Karpas-422 (cell line): ENCODE results near the gene DPP10. TPM values are rescaled to one million over a fixed set of nuclear protein-coding genes. Genes with fewer than 3 reads are reported as not detected.

ENCODE experiments used
- DNase-seq: peaks from one replicate; pipeline ENCODE4 v3.0.0-alpha.2; 2015
- H2AFZ ChIP-seq: fragments of 200-600 bp; sonication (generic); 2 replicates; pipeline ENCODE4 v1.6.1; 2014; ENCODE audit warnings: antibody characterized with exemption, low read length, mixed read lengths
- H3K27ac ChIP-seq: fragments of 200-600 bp; sonication (generic); 2 replicates; pipeline ENCODE4 v1.5.1; 2014; ENCODE audit warnings: mild to moderate bottlenecking, low read length, moderate library complexity
- H3K27me3 ChIP-seq: fragments of 200-600 bp; sonication (generic); 2 replicates; pipeline ENCODE4 v1.6.1; 2014; ENCODE audit warnings: low read length, mixed read lengths
- H3K36me3 ChIP-seq: fragments of 200-600 bp; sonication (generic); 2 replicates; pipeline ENCODE4 v1.6.1; 2014; ENCODE audit warnings: low read length, mixed read lengths; ENCODE audit not compliant: insufficient read depth
- H3K4me1 ChIP-seq: fragments of 200-600 bp; sonication (generic); 2 replicates; pipeline ENCODE4 v1.6.1; 2014; ENCODE audit warnings: mild to moderate bottlenecking, low read length, mixed read lengths
- H3K4me2 ChIP-seq: fragments of 200-600 bp; sonication (generic); 2 replicates; pipeline ENCODE4 v1.6.1; 2014; ENCODE audit warnings: low read length, low read depth, mild to moderate bottlenecking; ENCODE audit not compliant: poor library complexity, severe bottlenecking
- H3K4me3 ChIP-seq: fragments of 200-600 bp; sonication (generic); 2 replicates; pipeline ENCODE4 v1.5.1; 2014; ENCODE audit warnings: mild to moderate bottlenecking, antibody characterized with exemption, low read length, mixed read lengths
- H3K79me2 ChIP-seq: fragments of 200-600 bp; sonication (generic); 2 replicates; pipeline ENCODE4 v1.6.1; 2014; ENCODE audit warnings: mild to moderate bottlenecking, low read length, mixed read lengths
- H3K9ac ChIP-seq: fragments of 200-600 bp; sonication (generic); 2 replicates; pipeline ENCODE4 v1.6.0; 2014; ENCODE audit warnings: low read length
- H3K9me2 ChIP-seq: fragments of 200-600 bp; sonication (generic), shearing (Covaris generic); replicated peaks from 2 replicates; pipeline ENCODE4 v1.6.0; 2014; ENCODE audit warnings: mild to moderate bottlenecking, low read length, moderate library complexity; ENCODE audit not compliant: insufficient read depth
- H3K9me3 ChIP-seq: fragments of 300-700, 200-600 bp; sonication (generic); 2 replicates; pipeline ENCODE4 v1.6.1; 2014; ENCODE audit warnings: low read length, mixed read lengths
- H4K20me1 ChIP-seq: fragments of 200-600 bp; sonication (generic); 2 replicates; pipeline ENCODE4 v1.6.1; 2014; ENCODE audit warnings: mild to moderate bottlenecking, antibody characterized with exemption, low read length, low read depth; ENCODE audit not compliant: insufficient read depth
- total RNA-seq: library from RNA; depleted of rRNA; stranded (reverse); fragments of >200 nt; shearing (Covaris generic); gene quantifications from 2 replicates; pipeline ENCODE4 v1.2.3, GENCODE V29; 2014; ENCODE audit warnings: low replicate concordance

The DPP10 gene
- total RNA-seq, 1 experiment from 2014 or later: not detected

- peaks cover 16% of the 10 kb centered on the region for H3K9me3 ChIP-seq
- no peaks in the 10 kb centered on the region for H3K27me3 ChIP-seq
- H3K9me2 ChIP-seq: no peaks in the 10 kb centered on the region; the same call in 1 of the 2 replicates
- no peaks in the 10 kb centered on the region for H3K36me3 ChIP-seq
- H3K4me3 ChIP-seq: no peak overlapping the region
- DNase-seq: no peak
- no peaks in the 10 kb centered on the region for H3K79me2 ChIP-seq
- H3K4me2 ChIP-seq: no peak overlapping the region
- H3K9ac ChIP-seq: no peak overlapping the region
- H3K27ac ChIP-seq: no peak overlapping the region
- H4K20me1 ChIP-seq: no peaks in the 10 kb centered on the region
- no peak overlapping the region for H2AFZ ChIP-seq
- no peaks in the 10 kb centered on the region for H3K4me1 ChIP-seq
Measured at GRCh38 chr2:115684345-115684744, 1241.9 kb downstream of the DPP10 start.

- no peak overlapping the region for H3K9ac ChIP-seq
- H3K79me2 ChIP-seq: no peaks in the 10 kb centered on the region
- H3K27ac ChIP-seq: no peak overlapping the region
- no peak overlapping the region for H2AFZ ChIP-seq
- H3K4me3 ChIP-seq: no peak overlapping the region
- H3K36me3 ChIP-seq: no peaks in the 10 kb centered on the region
- no peak for DNase-seq
- no peaks in the 10 kb centered on the region for H3K27me3 ChIP-seq
- H3K4me1 ChIP-seq: no peaks in the 10 kb centered on the region
- H3K4me2 ChIP-seq: no peak overlapping the region
- H4K20me1 ChIP-seq: no peaks in the 10 kb centered on the region
- H3K9me2 ChIP-seq: no peaks in the 10 kb centered on the region
- peaks cover 24% of the 10 kb centered on the region for H3K9me3 ChIP-seq
Measured at GRCh38 chr2:115691409-115691808, 1249.0 kb downstream of the DPP10 start.

GRCh38 chr2:115694651-115695050 is 1252.2 kb downstream of the DPP10 start:
- Histone ChIP-seq H3K9me3 (peaks cover 23% of the 10 kb centered on the region), H2AFZ (no peak overlapping the region), H3K4me1 (no peaks in the 10 kb centered on the region), H3K4me3 (no peak overlapping the region), H3K79me2 (no peaks in the 10 kb centered on the region), H4K20me1 (no peaks in the 10 kb centered on the region), H3K9ac (no peak overlapping the region), H3K36me3 (no peaks in the 10 kb centered on the region), H3K27ac (no peak overlapping the region), H3K27me3 (no peaks in the 10 kb centered on the region), H3K9me2 (no peaks in the 10 kb centered on the region), H3K4me2 (no peak overlapping the region)
- DNase-seq: no peak

GRCh38 chr2:115733190-115733775 is 1290.8 kb downstream of the DPP10 start:
- Histone ChIP-seq H3K4me1 (no peaks in the 10 kb centered on the region), H3K9ac (no peak overlapping the region), H4K20me1 (no peaks in the 10 kb centered on the region), H3K79me2 (no peaks in the 10 kb centered on the region), H3K9me2 (no peaks in the 10 kb centered on the region), H3K4me2 (no peak overlapping the region), H3K27ac (no peak overlapping the region), H3K36me3 (no peaks in the 10 kb centered on the region), H3K9me3 (peaks cover 5% of the 10 kb centered on the region; the same call in 1 of the 2 replicates), H2AFZ (no peak overlapping the region), H3K27me3 (no peaks in the 10 kb centered on the region), H3K4me3 (no peak overlapping the region)
- DNase-seq: no peak

GRCh38 chr2:115738111-115738510 is 1295.7 kb downstream of the DPP10 start:
- no peaks in the 10 kb centered on the region for H3K4me1 ChIP-seq
- no peak overlapping the region for H2AFZ ChIP-seq
- no peaks in the 10 kb centered on the region for H3K79me2 ChIP-seq
- no peak overlapping the region for H3K4me2 ChIP-seq
- no peak overlapping the region for H3K27ac ChIP-seq
- no peak overlapping the region for H3K9ac ChIP-seq
- H4K20me1 ChIP-seq: no peaks in the 10 kb centered on the region
- H3K36me3 ChIP-seq: no peaks in the 10 kb centered on the region
- no peak overlapping the region for H3K4me3 ChIP-seq
- H3K27me3 ChIP-seq: no peaks in the 10 kb centered on the region
- peaks cover 8% of the 10 kb centered on the region for H3K9me3 ChIP-seq
- H3K9me2 ChIP-seq: no peaks in the 10 kb centered on the region
- DNase-seq: no peak

GRCh38 chr2:115739574-115739973 is 1297.1 kb downstream of the DPP10 start:
- Histone ChIP-seq H3K9me2 (no peaks in the 10 kb centered on the region), H4K20me1 (no peaks in the 10 kb centered on the region), H3K4me3 (no peak overlapping the region), H3K79me2 (no peaks in the 10 kb centered on the region), H3K9ac (no peak overlapping the region), H3K4me2 (no peak overlapping the region), H3K27me3 (no peaks in the 10 kb centered on the region), H3K9me3 (peaks cover 8% of the 10 kb centered on the region), H3K4me1 (no peaks in the 10 kb centered on the region), H3K36me3 (no peaks in the 10 kb centered on the region), H3K27ac (no peak overlapping the region), H2AFZ (no peak overlapping the region)
- DNase-seq: no peak

- H3K9ac ChIP-seq: no peak overlapping the region
- no peaks in the 10 kb centered on the region for H3K79me2 ChIP-seq
- peaks cover 15% of the 10 kb centered on the region; the same call in 1 of the 2 replicates for H3K9me3 ChIP-seq
- DNase-seq: no peak
- no peak overlapping the region for H3K4me3 ChIP-seq
- no peaks in the 10 kb centered on the region for H3K36me3 ChIP-seq
- H3K4me1 ChIP-seq: no peaks in the 10 kb centered on the region
- no peak overlapping the region for H3K27ac ChIP-seq
- H4K20me1 ChIP-seq: no peaks in the 10 kb centered on the region
- no peaks in the 10 kb centered on the region for H3K9me2 ChIP-seq
- H3K4me2 ChIP-seq: no peak overlapping the region
- H3K27me3 ChIP-seq: no peaks in the 10 kb centered on the region
- H2AFZ ChIP-seq: no peak overlapping the region
Measured at GRCh38 chr2:115746151-115746550, 1303.7 kb downstream of the DPP10 start.

GRCh38 chr2:115757286-115757685 is 1314.8 kb downstream of the DPP10 start:
- Histone ChIP-seq H3K4me1 (no peaks in the 10 kb centered on the region), H3K9me3 (peaks cover 7% of the 10 kb centered on the region; the same call in 1 of the 2 replicates), H4K20me1 (no peaks in the 10 kb centered on the region), H3K9ac (no peak overlapping the region), H3K4me3 (no peak overlapping the region), H2AFZ (no peak overlapping the region), H3K79me2 (no peaks in the 10 kb centered on the region), H3K27ac (no peak overlapping the region), H3K36me3 (no peaks in the 10 kb centered on the region), H3K27me3 (no peaks in the 10 kb centered on the region), H3K9me2 (no peaks in the 10 kb centered on the region), H3K4me2 (no peak overlapping the region)
- DNase-seq: no peak
